Activated CD8-positive, alpha-beta T cell treated with anti-CD3 and anti-CD28 coated beads for 36 hours (primary cell): ENCODE data around the gene LRCH2. TPM values are rescaled to one million over a fixed set of nuclear protein-coding genes. Genes with fewer than 3 reads are reported as not detected.

Experiments used
- ATAC-seq: fragments of 200-7000 bp; cut with Tn5 transposase; one replicate; pipeline ENCODE4 v1.10.0; 2021; ENCODE audit warnings: mild to moderate bottlenecking, moderate library complexity
- CTCF ChIA-PET: fragments of 350-600 bp; sonication (Branson Sonifier 250); formaldehyde crosslinking; loops from one replicate; lab custom pipeline; 2021; ENCODE audit warnings: antibody characterized with exemption; lab: Charles Lee
- POLR2A ChIA-PET: fragments of 350-600 bp; sonication (Branson Sonifier 250); formaldehyde crosslinking; loops from one replicate; lab custom pipeline; 2021; ENCODE audit warnings: antibody characterized with exemption; lab: Charles Lee
- DNase-seq: peaks from one replicate; pipeline ENCODE4 v3.0.0-alpha.2; 2020
- H3K27ac Mint-ChIP-seq: one replicate; pipeline ENCODE4 v1.8.0; 2021; ENCODE audit warnings: mild to moderate bottlenecking, mixed read lengths
- H3K27me3 Mint-ChIP-seq: one replicate; pipeline ENCODE4 v1.8.0; 2021; ENCODE audit warnings: mixed read lengths
- H3K36me3 Mint-ChIP-seq: one replicate; pipeline ENCODE4 v1.8.0; 2021; ENCODE audit warnings: low read depth, mixed read lengths
- H3K4me1 Mint-ChIP-seq: one replicate; pipeline ENCODE4 v1.8.0; 2021; ENCODE audit warnings: low read depth, mixed read lengths
- H3K4me3 Mint-ChIP-seq: one replicate; pipeline ENCODE4 v1.8.0; 2021; ENCODE audit warnings: mild to moderate bottlenecking, moderate library complexity, mixed read lengths
- H3K9me3 Mint-ChIP-seq: one replicate; pipeline ENCODE4 v1.8.0; 2021; ENCODE audit warnings: mixed read lengths
- intact Hi-C: fragments of 100-400 bp; cut with micrococcal nuclease; formaldehyde crosslinking; loops from one replicate; pipeline ENCODE4 v1.10.0; 2022
- total RNA-seq, 2 experiments: library from RNA; stranded (reverse); gene quantifications; one replicate each; pipeline ENCODE4 v1.2.3, GENCODE V29; 2021
- TF ChIP-seq, protein P1 (sequence below): fragments of 200-600 bp; IDR thresholded peaks from one replicate; pipeline ENCODE4 v1.8.0; 2022; ENCODE audit warnings: antibody characterized with exemption, mild to moderate bottlenecking

Gene LRCH2
- total RNA-seq, 2 experiments from 2014 or later = not detected

DNA sequence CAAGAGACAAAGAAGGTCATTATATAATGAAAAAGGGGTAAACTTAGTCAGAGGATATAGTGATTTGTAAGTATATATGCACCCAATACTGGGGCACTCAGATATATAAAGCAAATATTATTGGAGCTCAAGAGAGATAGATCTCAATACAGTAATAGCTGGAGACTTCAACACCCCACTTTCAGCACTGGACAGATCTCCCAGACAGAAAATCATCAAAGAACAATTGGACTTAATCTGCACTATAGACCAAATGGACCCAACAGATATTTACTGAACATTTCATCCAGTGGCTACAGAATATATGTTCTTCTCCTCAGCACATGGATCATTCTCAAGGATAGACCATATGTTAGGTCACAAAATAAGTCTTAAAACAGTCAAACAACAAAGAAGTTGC lies 91.8 kb downstream of the LRCH2 start:
- H3K27me3 Mint-ChIP-seq = no peaks in the 10 kb centered on the region
- no peaks in the 10 kb centered on the region for H3K4me1 Mint-ChIP-seq
- CTCF ChIA-PET = no interaction called here
- POLR2A ChIA-PET = no interaction called here
- H3K36me3 Mint-ChIP-seq = no peaks in the 10 kb centered on the region
- intact Hi-C loops = no loop called here
- H3K9me3 Mint-ChIP-seq = peaks cover 5% of the 10 kb centered on the region
- DNase-seq (no peak), ATAC-seq (no peak)
- TF ChIP-seq, protein P1, sequence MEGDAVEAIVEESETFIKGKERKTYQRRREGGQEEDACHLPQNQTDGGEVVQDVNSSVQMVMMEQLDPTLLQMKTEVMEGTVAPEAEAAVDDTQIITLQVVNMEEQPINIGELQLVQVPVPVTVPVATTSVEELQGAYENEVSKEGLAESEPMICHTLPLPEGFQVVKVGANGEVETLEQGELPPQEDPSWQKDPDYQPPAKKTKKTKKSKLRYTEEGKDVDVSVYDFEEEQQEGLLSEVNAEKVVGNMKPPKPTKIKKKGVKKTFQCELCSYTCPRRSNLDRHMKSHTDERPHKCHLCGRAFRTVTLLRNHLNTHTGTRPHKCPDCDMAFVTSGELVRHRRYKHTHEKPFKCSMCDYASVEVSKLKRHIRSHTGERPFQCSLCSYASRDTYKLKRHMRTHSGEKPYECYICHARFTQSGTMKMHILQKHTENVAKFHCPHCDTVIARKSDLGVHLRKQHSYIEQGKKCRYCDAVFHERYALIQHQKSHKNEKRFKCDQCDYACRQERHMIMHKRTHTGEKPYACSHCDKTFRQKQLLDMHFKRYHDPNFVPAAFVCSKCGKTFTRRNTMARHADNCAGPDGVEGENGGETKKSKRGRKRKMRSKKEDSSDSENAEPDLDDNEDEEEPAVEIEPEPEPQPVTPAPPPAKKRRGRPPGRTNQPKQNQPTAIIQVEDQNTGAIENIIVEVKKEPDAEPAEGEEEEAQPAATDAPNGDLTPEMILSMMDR = no peak
- no peak overlapping the region for H3K27ac Mint-ChIP-seq
- no peak overlapping the region for H3K4me3 Mint-ChIP-seq

DNA sequence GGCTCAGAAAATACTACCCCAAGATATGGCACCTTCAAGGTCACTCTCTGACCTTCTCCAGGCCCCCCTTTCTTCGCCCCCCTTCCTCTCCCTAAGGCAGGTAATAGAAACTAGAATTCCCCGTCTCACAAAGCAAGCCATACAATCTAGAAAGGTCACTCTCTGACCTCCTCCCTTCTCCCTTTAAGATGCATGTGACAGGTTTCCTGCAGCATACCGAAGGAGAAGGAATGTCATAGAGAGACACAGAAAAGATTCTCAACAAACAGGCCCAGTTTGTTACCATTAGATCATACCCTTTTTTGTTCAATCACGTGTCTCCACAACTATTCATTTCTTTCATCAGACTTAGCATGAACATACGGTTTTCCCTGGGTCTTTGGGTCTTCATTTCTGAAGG lies 95.9 kb downstream of the LRCH2 start:
- DNase-seq (no peak), ATAC-seq (no peak)
- TF ChIP-seq, protein P1 = no peak
- Mint-ChIP-seq H3K36me3 (no peaks in the 10 kb centered on the region), H3K4me1 (no peaks in the 10 kb centered on the region), H3K27ac (no peak overlapping the region), H3K9me3 (peaks cover 2% of the 10 kb centered on the region), H3K4me3 (no peak overlapping the region), H3K27me3 (no peaks in the 10 kb centered on the region)
- ChIA-PET POLR2A (no interaction called here), CTCF (no interaction called here)
- intact Hi-C loops = no loop called here

DNA sequence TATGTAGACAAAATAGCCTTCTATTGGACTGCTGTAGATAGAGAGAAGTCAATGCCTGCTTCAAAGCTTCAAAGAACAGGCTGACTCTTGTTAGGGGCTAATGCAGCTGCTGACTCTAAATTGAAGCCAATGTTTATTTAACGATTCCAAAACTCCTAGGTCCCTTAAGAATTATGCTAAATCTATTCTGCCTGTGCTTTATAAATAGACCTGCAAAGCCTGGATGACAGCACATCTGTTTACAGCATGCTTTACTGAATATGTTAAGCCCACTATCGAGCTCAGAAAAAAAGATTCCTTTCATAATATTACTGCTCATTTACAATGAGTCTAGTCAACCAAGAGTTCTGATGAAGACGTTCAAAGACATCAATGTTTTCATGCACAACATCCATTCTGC lies 99.5 kb downstream of the LRCH2 start:
- Mint-ChIP-seq H3K27me3 (no peaks in the 10 kb centered on the region), H3K4me3 (no peak overlapping the region)
- TF ChIP-seq, protein P1 = no peak

DNA sequence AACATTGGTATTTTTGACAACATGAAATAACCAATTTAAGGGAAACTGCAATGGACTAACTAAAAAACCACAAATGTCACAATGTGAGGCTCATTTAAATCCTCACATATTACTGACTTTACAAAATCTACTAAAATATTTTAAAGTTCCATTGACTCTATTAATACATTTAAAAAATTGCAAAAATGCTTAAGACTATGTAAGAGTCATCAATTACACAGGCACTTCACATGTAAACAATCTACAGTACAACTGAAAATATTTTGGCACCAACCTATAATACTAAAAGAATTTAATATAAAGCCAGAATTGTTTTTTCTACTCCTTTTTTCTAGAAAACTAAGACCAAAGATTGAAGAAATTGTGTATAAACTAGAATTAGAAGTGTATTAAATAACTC lies 121.5 kb downstream of the LRCH2 start:
- H3K27me3 Mint-ChIP-seq = no peaks in the 10 kb centered on the region
- POLR2A ChIA-PET = no interaction called here
- intact Hi-C loops = no loop called here
- H3K27ac Mint-ChIP-seq = no peak overlapping the region
- no peaks in the 10 kb centered on the region for H3K9me3 Mint-ChIP-seq
- H3K4me3 Mint-ChIP-seq = no peak overlapping the region
- no peak for DNase-seq
- TF ChIP-seq, protein P1 = no peak
- H3K4me1 Mint-ChIP-seq = no peaks in the 10 kb centered on the region
- CTCF ChIA-PET = no interaction called here
- no peak for ATAC-seq
- H3K36me3 Mint-ChIP-seq = no peaks in the 10 kb centered on the region

More for the DNA sequence above, 99.5 kb downstream of the LRCH2 start:
- CTCF ChIA-PET = no interaction called here
- H3K27ac Mint-ChIP-seq = no peak overlapping the region
- H3K9me3 Mint-ChIP-seq = no peaks in the 10 kb centered on the region
- intact Hi-C loops = no loop called here
- no peaks in the 10 kb centered on the region for H3K4me1 Mint-ChIP-seq
- DNase-seq (no peak), ATAC-seq (no peak)
- H3K36me3 Mint-ChIP-seq = no peaks in the 10 kb centered on the region
- POLR2A ChIA-PET = no interaction called here

DNA sequence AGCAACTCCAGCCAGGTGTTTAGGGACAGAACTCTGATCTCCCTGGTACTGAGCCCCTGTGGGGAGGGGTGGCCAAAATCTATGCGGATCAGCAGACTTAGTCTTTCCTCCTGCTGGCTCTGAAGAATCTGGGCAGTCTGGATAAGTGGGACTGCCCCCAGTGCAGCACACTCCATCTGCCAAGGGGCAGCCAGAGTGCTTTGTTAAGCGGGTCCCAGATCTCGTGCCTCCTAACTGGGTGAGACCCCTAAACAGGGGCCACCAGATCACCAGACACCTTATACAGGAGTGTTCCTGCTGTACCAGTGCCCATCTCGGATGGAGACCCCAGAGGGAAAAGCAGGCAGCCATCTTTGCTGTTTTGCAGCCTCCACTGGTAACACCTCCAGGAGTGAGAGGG lies 135.0 kb downstream of the LRCH2 start:
- Mint-ChIP-seq H3K27me3 (no peaks in the 10 kb centered on the region), H3K4me1 (no peaks in the 10 kb centered on the region), H3K36me3 (no peaks in the 10 kb centered on the region), H3K9me3 (peaks cover 9% of the 10 kb centered on the region), H3K27ac (no peak overlapping the region), H3K4me3 (no peak overlapping the region)
- no peak for DNase-seq
- TF ChIP-seq, protein P1 = no peak
- CTCF ChIA-PET = no interaction called here
- POLR2A ChIA-PET = no interaction called here
- intact Hi-C loops = no loop called here
- ATAC-seq = no peak
